WTC11 (cell line): Measurements from ENCODE around the gene ZNF213. TPM values are rescaled to one million over a fixed set of nuclear protein-coding genes. Genes with fewer than 3 reads are reported as not detected.
A peak's percentile ranks its signal among the peaks of the same experiment; 100 is the strongest.

Experiments used
- ATAC-seq: fragments of 200-7000 bp; cut with Tn5 transposase; 2 replicates; pipeline ENCODE4 v1.10.0; 2021; ENCODE audit warnings: mild to moderate bottlenecking, moderate library complexity
- CTCF ChIA-PET: fragments of 300-600 bp; sonication (Branson Sonifier 250); formaldehyde crosslinking; loops from one replicate; lab custom pipeline; 2021; ENCODE audit warnings: antibody characterized with exemption; lab: Charles Lee
- POLR2A ChIA-PET: fragments of 350-600 bp; sonication (Branson Sonifier 250); formaldehyde crosslinking; loops from one replicate; lab custom pipeline; 2021; ENCODE audit warnings: antibody characterized with exemption; lab: Charles Lee
- DNase-seq: peaks from one replicate; pipeline ENCODE4 v3.0.0; 2021; ENCODE audit warnings: low spot score
- H3K27ac Mint-ChIP-seq: 2 replicates; pipeline ENCODE4 v1.8.0; 2021; ENCODE audit warnings: mixed read lengths
- H3K27me3 Mint-ChIP-seq: 2 replicates; pipeline ENCODE4 v1.8.0; 2021; ENCODE audit warnings: low read depth, mild to moderate bottlenecking, moderate library complexity, mixed read lengths
- H3K36me3 Mint-ChIP-seq: 2 replicates; pipeline ENCODE4 v1.8.0; 2021; ENCODE audit warnings: mixed read lengths
- H3K4me1 Mint-ChIP-seq: 2 replicates; pipeline ENCODE4 v1.8.0; 2022; ENCODE audit warnings: mixed read lengths
- H3K4me3 Mint-ChIP-seq: 2 replicates; pipeline ENCODE4 v1.8.0; 2021; ENCODE audit warnings: mild to moderate bottlenecking, moderate library complexity, mixed read lengths
- H3K9me3 Mint-ChIP-seq: 2 replicates; pipeline ENCODE4 v1.8.0; 2021; ENCODE audit warnings: mixed read lengths
- ESRRA ChIP-seq: sonication (generic); formaldehyde crosslinking; IDR thresholded peaks from 2 replicates; pipeline ENCODE4 v1.8.1; 2022; ENCODE audit warnings: mild to moderate bottlenecking, missing genetic modification reagents, borderline replicate concordance
- ETV6 ChIP-seq: sonication (generic); formaldehyde crosslinking; IDR thresholded peaks from 2 replicates; pipeline ENCODE4 v1.8.1; 2022; ENCODE audit warnings: mild to moderate bottlenecking, missing genetic modification reagents
- FOXP1 ChIP-seq: sonication (generic); formaldehyde crosslinking; IDR thresholded peaks from 2 replicates; pipeline ENCODE4 v1.8.0; 2022; ENCODE audit warnings: missing genetic modification reagents, mild to moderate bottlenecking, moderate library complexity, borderline replicate concordance
- GRHL2 ChIP-seq: fragments of 250-450 bp; sonication (Bioruptor Pico); IDR thresholded peaks from 2 replicates; pipeline ENCODE4 v1.8.0; 2022; ENCODE audit warnings: mild to moderate bottlenecking, moderate library complexity; ENCODE audit not compliant: insufficient replicate concordance, severe bottlenecking
- GTF2I ChIP-seq: fragments of 250-450 bp; sonication (Bioruptor Pico); conservative IDR thresholded peaks from 2 replicates; pipeline ENCODE4 v1.4.0; 2021; ENCODE audit warnings: mild to moderate bottlenecking
- HMGA2 ChIP-seq: fragments of 250-450 bp; sonication (Bioruptor Pico); IDR thresholded peaks from 2 replicates; pipeline ENCODE4 v1.4.0; 2021; ENCODE audit warnings: mild to moderate bottlenecking, moderate library complexity
- JAZF1 ChIP-seq: fragments of 250-450 bp; sonication (Bioruptor Pico); IDR thresholded peaks from 2 replicates; pipeline ENCODE4 v1.9.0; 2021; ENCODE audit warnings: moderate library complexity, mild to moderate bottlenecking, inconsistent platforms
- KAT7 ChIP-seq: sonication (generic); formaldehyde crosslinking; IDR thresholded peaks from 2 replicates; pipeline ENCODE4 v1.8.1; 2023; ENCODE audit warnings: missing genetic modification reagents, mild to moderate bottlenecking, borderline replicate concordance
- MXD4 ChIP-seq: fragments of 250-450 bp; sonication (Bioruptor Pico); IDR thresholded peaks from 2 replicates; pipeline ENCODE4 v1.8.0; 2021; ENCODE audit warnings: mild to moderate bottlenecking, moderate library complexity, borderline replicate concordance
- NR3C1 ChIP-seq: sonication (generic); formaldehyde crosslinking; conservative IDR thresholded peaks from 2 replicates; pipeline ENCODE4 v1.8.1; 2023; ENCODE audit warnings: low read depth, mild to moderate bottlenecking, missing genetic modification reagents
- PRDM15 ChIP-seq: sonication (generic); formaldehyde crosslinking; IDR thresholded peaks from 2 replicates; pipeline ENCODE4 v1.8.0; 2022; ENCODE audit warnings: missing genetic modification reagents
- PREB ChIP-seq: sonication (generic); formaldehyde crosslinking; IDR thresholded peaks from 2 replicates; pipeline ENCODE4 v1.8.1; 2022; ENCODE audit warnings: mild to moderate bottlenecking, missing genetic modification reagents, moderate library complexity, borderline replicate concordance
- RORB ChIP-seq: fragments of 250-450 bp; sonication (Bioruptor Pico); IDR thresholded peaks from 2 replicates; pipeline ENCODE4 v1.9.0; 2021; ENCODE audit warnings: mild to moderate bottlenecking
- TCF7 ChIP-seq: sonication (generic); formaldehyde crosslinking; IDR thresholded peaks from 2 replicates; pipeline ENCODE4 v1.8.0; 2022; ENCODE audit warnings: mild to moderate bottlenecking, low read depth, missing genetic modification reagents, moderate library complexity
- ZBTB21 ChIP-seq: sonication (generic); formaldehyde crosslinking; IDR thresholded peaks from 2 replicates; pipeline ENCODE4 v1.8.1; 2023; ENCODE audit warnings: mild to moderate bottlenecking, missing genetic modification reagents, borderline replicate concordance
- ZNF219 ChIP-seq: sonication (generic); formaldehyde crosslinking; IDR thresholded peaks from 2 replicates; pipeline ENCODE4 v1.8.0; 2023; ENCODE audit warnings: missing genetic modification reagents, mild to moderate bottlenecking, borderline replicate concordance
- ZNF263 ChIP-seq: sonication (generic); formaldehyde crosslinking; IDR thresholded peaks from 2 replicates; pipeline ENCODE4 v1.8.1; 2022; ENCODE audit warnings: low read depth, mild to moderate bottlenecking, moderate library complexity, missing genetic modification reagents
- total RNA-seq: library from RNA; stranded (reverse); gene quantifications from 3 replicates; pipeline ENCODE4 v1.2.3, GENCODE V29; 2021
- TF ChIP-seq, protein P1 (sequence below): fragments of 250-450 bp; sonication (Bioruptor Pico); IDR thresholded peaks from 2 replicates; pipeline ENCODE4 v1.9.0; 2021; ENCODE audit warnings: mild to moderate bottlenecking
- TF ChIP-seq, protein P2 (sequence below): sonication (generic); formaldehyde crosslinking; IDR thresholded peaks from 2 replicates; pipeline ENCODE4 v1.8.0; 2022; ENCODE audit warnings: mild to moderate bottlenecking, missing genetic modification reagents
- TF ChIP-seq, protein P3 (sequence below): sonication (generic); formaldehyde crosslinking; IDR thresholded peaks from 2 replicates; pipeline ENCODE4 v1.8.1; 2023; ENCODE audit warnings: mild to moderate bottlenecking, missing genetic modification reagents, moderate library complexity
- TF ChIP-seq, protein P4 (sequence below): sonication (generic); formaldehyde crosslinking; IDR thresholded peaks from 2 replicates; pipeline ENCODE4 v1.8.0; 2023; ENCODE audit warnings: missing genetic modification reagents
- TF ChIP-seq, protein P5 (sequence below): fragments of 200-600 bp; IDR thresholded peaks from 2 replicates; pipeline ENCODE4 v1.8.0; 2022; ENCODE audit warnings: antibody characterized with exemption

Gene ZNF213
- total RNA-seq, 1 experiment from 2014 or later: 11.6 TPM

- ATAC-seq: peak; percentile 48
- no peaks in the 10 kb centered on the region for H3K27me3 Mint-ChIP-seq
- peak overlapping the region; percentile 83; the same call in 1 of the 2 replicates for H3K27ac Mint-ChIP-seq
- ChIA-PET CTCF (interaction anchor here (0.6 to 6.0 kb wide), 23 partner anchors 9 to 474 kb away, joined by 3 to 112 read pairs (median 5); partner anchors contain the start of genes TNFRSF12A, ZNF205 and ZSCAN10), POLR2A (no interaction called here)
- peaks cover 38% of the 10 kb centered on the region for H3K4me1 Mint-ChIP-seq
- H3K4me3 Mint-ChIP-seq: peak overlapping the region; percentile 14
- DNase-seq: peak; percentile 81
- H3K9me3 Mint-ChIP-seq: no peaks in the 10 kb centered on the region
- H3K36me3 Mint-ChIP-seq: peaks cover 9% of the 10 kb centered on the region; the same call in 1 of the 2 replicates
- TF ChIP-seq GTF2I (CRISPR knock-in tag) (no peak), HMGA2 (no peak), RORB (CRISPR knock-in tag) (no peak), ETV6 (CRISPR knock-in tag) (no peak), JAZF1 (no peak), PRDM15 (CRISPR knock-in tag) (peak; percentile 79)
- TF ChIP-seq, protein P1, sequence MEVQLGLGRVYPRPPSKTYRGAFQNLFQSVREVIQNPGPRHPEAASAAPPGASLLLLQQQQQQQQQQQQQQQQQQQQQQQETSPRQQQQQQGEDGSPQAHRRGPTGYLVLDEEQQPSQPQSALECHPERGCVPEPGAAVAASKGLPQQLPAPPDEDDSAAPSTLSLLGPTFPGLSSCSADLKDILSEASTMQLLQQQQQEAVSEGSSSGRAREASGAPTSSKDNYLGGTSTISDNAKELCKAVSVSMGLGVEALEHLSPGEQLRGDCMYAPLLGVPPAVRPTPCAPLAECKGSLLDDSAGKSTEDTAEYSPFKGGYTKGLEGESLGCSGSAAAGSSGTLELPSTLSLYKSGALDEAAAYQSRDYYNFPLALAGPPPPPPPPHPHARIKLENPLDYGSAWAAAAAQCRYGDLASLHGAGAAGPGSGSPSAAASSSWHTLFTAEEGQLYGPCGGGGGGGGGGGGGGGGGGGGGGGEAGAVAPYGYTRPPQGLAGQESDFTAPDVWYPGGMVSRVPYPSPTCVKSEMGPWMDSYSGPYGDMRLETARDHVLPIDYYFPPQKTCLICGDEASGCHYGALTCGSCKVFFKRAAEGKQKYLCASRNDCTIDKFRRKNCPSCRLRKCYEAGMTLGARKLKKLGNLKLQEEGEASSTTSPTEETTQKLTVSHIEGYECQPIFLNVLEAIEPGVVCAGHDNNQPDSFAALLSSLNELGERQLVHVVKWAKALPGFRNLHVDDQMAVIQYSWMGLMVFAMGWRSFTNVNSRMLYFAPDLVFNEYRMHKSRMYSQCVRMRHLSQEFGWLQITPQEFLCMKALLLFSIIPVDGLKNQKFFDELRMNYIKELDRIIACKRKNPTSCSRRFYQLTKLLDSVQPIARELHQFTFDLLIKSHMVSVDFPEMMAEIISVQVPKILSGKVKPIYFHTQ (CRISPR knock-in tag): no peak
- TF ChIP-seq, protein P2, sequence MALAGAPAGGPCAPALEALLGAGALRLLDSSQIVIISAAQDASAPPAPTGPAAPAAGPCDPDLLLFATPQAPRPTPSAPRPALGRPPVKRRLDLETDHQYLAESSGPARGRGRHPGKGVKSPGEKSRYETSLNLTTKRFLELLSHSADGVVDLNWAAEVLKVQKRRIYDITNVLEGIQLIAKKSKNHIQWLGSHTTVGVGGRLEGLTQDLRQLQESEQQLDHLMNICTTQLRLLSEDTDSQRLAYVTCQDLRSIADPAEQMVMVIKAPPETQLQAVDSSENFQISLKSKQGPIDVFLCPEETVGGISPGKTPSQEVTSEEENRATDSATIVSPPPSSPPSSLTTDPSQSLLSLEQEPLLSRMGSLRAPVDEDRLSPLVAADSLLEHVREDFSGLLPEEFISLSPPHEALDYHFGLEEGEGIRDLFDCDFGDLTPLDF (CRISPR knock-in tag): no peak
- TF ChIP-seq, protein P3, sequence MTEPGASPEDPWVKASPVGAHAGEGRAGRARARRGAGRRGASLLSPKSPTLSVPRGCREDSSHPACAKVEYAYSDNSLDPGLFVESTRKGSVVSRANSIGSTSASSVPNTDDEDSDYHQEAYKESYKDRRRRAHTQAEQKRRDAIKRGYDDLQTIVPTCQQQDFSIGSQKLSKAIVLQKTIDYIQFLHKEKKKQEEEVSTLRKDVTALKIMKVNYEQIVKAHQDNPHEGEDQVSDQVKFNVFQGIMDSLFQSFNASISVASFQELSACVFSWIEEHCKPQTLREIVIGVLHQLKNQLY (CRISPR knock-in tag): no peak
- TF ChIP-seq, protein P4, sequence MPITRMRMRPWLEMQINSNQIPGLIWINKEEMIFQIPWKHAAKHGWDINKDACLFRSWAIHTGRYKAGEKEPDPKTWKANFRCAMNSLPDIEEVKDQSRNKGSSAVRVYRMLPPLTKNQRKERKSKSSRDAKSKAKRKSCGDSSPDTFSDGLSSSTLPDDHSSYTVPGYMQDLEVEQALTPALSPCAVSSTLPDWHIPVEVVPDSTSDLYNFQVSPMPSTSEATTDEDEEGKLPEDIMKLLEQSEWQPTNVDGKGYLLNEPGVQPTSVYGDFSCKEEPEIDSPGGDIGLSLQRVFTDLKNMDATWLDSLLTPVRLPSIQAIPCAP (CRISPR knock-in tag): no peak
- TF ChIP-seq, protein P5, sequence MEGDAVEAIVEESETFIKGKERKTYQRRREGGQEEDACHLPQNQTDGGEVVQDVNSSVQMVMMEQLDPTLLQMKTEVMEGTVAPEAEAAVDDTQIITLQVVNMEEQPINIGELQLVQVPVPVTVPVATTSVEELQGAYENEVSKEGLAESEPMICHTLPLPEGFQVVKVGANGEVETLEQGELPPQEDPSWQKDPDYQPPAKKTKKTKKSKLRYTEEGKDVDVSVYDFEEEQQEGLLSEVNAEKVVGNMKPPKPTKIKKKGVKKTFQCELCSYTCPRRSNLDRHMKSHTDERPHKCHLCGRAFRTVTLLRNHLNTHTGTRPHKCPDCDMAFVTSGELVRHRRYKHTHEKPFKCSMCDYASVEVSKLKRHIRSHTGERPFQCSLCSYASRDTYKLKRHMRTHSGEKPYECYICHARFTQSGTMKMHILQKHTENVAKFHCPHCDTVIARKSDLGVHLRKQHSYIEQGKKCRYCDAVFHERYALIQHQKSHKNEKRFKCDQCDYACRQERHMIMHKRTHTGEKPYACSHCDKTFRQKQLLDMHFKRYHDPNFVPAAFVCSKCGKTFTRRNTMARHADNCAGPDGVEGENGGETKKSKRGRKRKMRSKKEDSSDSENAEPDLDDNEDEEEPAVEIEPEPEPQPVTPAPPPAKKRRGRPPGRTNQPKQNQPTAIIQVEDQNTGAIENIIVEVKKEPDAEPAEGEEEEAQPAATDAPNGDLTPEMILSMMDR: peak; percentile 46; the same call in 1 of the 2 replicates
Measured at GRCh38 chr16:3131755-3132377, 3.0 kb upstream of the ZNF213 start.

- POLR2A ChIA-PET: interaction anchor here (0.8 to 2.1 kb wide), 5 partner anchors 25 to 53 kb away, joined by 3 to 14 read pairs (median 4); no protein-coding TSS in a partner anchor
- peak overlapping the region; percentile 98 for H3K4me3 Mint-ChIP-seq
- peaks cover 25% of the 10 kb centered on the region for H3K4me1 Mint-ChIP-seq
- CTCF ChIA-PET: interaction anchor here (0.8 to 3.0 kb wide), 9 partner anchors 14 to 106 kb away, joined by 3 to 47 read pairs (median 12); partner anchors contain the start of gene ZSCAN10
- no peaks in the 10 kb centered on the region for H3K27me3 Mint-ChIP-seq
- H3K9me3 Mint-ChIP-seq: no peaks in the 10 kb centered on the region
- DNase-seq: no peak
- peaks cover 9% of the 10 kb centered on the region; the same call in 1 of the 2 replicates for H3K36me3 Mint-ChIP-seq
- H3K27ac Mint-ChIP-seq: peak overlapping the region; percentile 99
- no peak for ATAC-seq
- TF ChIP-seq NR3C1 (CRISPR knock-in tag): no peak
- no peak for TF ChIP-seq ZBTB21 (CRISPR knock-in tag)
- no peak for TF ChIP-seq ZNF219
- TF ChIP-seq KAT7: no peak
- TF ChIP-seq ESRRA: no peak
- TF ChIP-seq TCF7 (CRISPR knock-in tag): no peak
- TF ChIP-seq HMGA2: no peak
- no peak for TF ChIP-seq FOXP1 (CRISPR knock-in tag)
- no peak for TF ChIP-seq ZNF263
- TF ChIP-seq MXD4 (CRISPR knock-in tag): no peak
- TF ChIP-seq GRHL2 (CRISPR knock-in tag): no peak
- TF ChIP-seq PREB (CRISPR knock-in tag): no peak
Measured at GRCh38 chr16:3133844-3134243, 985 bp upstream of the ZNF213 start.
